Fibroblast of skin of left quadriceps (primary cell): ENCODE data around the gene FBXL4.

Source experiments
- DNase-seq, 2 experiments: peaks; one replicate each; pipeline ENCODE4 v3.0.0-alpha.2; 2013; ENCODE audit warnings: low read depth in 2 of 2

FBXL4 gene

GRCh38 chr6:98824902-98825599 is 122.7 kb downstream of the FBXL4 start:
- no peak for DNase-seq

- DNase-seq, result no peak
Observed at GRCh38 chr6:98824162-98824901, 123.4 kb downstream of the FBXL4 start.

- DNase-seq, result no peak
Observed at GRCh38 chr6:98823428-98824161, 124.2 kb downstream of the FBXL4 start.

- no peak for DNase-seq
Observed at GRCh38 chr6:98821756-98822405, 125.9 kb downstream of the FBXL4 start.
